Sciatic nerve (tissue), 1 donor: ENCODE data around the gene DCAF5. TPM values are rescaled to one million over a fixed set of nuclear protein-coding genes. Genes with fewer than 3 reads are reported as not detected.

Experiments
- total RNA-seq: library from RNA; stranded (reverse); fragmentation: NEBNext Ultra II Directional; extraction: Animal tissue kit (Norgen Biotek cat#: 25700); gene quantifications from one replicate; pipeline ENCODE4 v1.2.1, GENCODE V29; 2021
- donor health status: DM: no; HTN: no; CAD: no.

The DCAF5 gene
- total RNA-seq, 1 donor from 2014 or later: 42.8 TPM

Other genes starting within 250 kb of the DCAF5 start
- 216 TPM for gene ACTN1, start 173.8 kb downstream of the DCAF5 start, total RNA-seq
- 30.0 TPM for gene EXD2, start 38.4 kb upstream of the DCAF5 start, total RNA-seq
- 8.1 TPM for gene GALNT16, start 107.0 kb upstream of the DCAF5 start, total RNA-seq
- gene ERH, start 245.2 kb upstream of the DCAF5 start, total RNA-seq: 113 TPM
- gene SLC39A9, start 245.6 kb upstream of the DCAF5 start, total RNA-seq: 45.7 TPM